CD4-positive, alpha-beta T cell (primary cell): ENCODE results near the gene SEL1L3. TPM values are rescaled to one million over a fixed set of nuclear protein-coding genes. Genes with fewer than 3 reads are reported as not detected.

Source experiments
- ATAC-seq: fragments of 200-7000 bp; cut with Tn5 transposase; one replicate; pipeline ENCODE4 v1.10.0; 2022; ENCODE audit warnings: mild to moderate bottlenecking; ENCODE audit not compliant: poor library complexity
- CTCF ChIA-PET: fragments of 350-600 bp; sonication (Branson Sonifier 250); formaldehyde crosslinking; loops from one replicate; lab custom pipeline; 2021; ENCODE audit warnings: antibody characterized with exemption, inconsistent platforms; lab: Charles Lee
- POLR2A ChIA-PET: fragments of 350-600 bp; sonication (Branson Sonifier 250); formaldehyde crosslinking; loops from one replicate; lab custom pipeline; 2021; ENCODE audit warnings: antibody characterized with exemption, inconsistent platforms; lab: Charles Lee
- DNase-seq, 14 experiments: peaks; one replicate each; pipeline ENCODE4 v3.0.0-alpha.2; 2013 to 2020; ENCODE audit warnings: mixed read lengths in 2 of 14
- H3K27ac ChIP-seq, 2 donors: one replicate each; pipeline versions ENCODE4 v1.5.1 to v1.7.0; 2013; ENCODE audit warnings: low read length in 2 of 2, low read depth in 1 of 2, mild to moderate bottlenecking in 1 of 2
- H3K27me3 ChIP-seq, 2 experiments: 1 replicate in 1 of 2; 2 replicates in 1 of 2; pipeline versions ENCODE4 v1.6.1 to v1.7.0; 2013; ENCODE audit warnings: low read length in 2 of 2, control low read depth in 1 of 2, mild to moderate bottlenecking in 1 of 2, moderate library complexity in 1 of 2; ENCODE audit not compliant: insufficient read depth in 2 of 2, control insufficient read depth in 1 of 2
- H3K36me3 ChIP-seq: one replicate; pipeline ENCODE4 v1.6.1; 2013; ENCODE audit warnings: low read length, control low read depth; ENCODE audit not compliant: insufficient read depth
- H3K4me1 ChIP-seq: one replicate; pipeline ENCODE4 v1.6.1; 2013; ENCODE audit warnings: low read length, control low read depth; ENCODE audit not compliant: insufficient read depth
- H3K4me3 ChIP-seq: one replicate; pipeline ENCODE4 v1.5.1; 2013; ENCODE audit warnings: mild to moderate bottlenecking, low read length, moderate library complexity
- H3K9me3 ChIP-seq, 2 experiments: 1 replicate in 1 of 2; 2 replicates in 1 of 2; pipeline versions ENCODE4 v1.6.1 to v1.7.0; 2013; ENCODE audit warnings: low read length in 2 of 2, mild to moderate bottlenecking in 2 of 2, control low read depth in 1 of 2, moderate library complexity in 1 of 2; ENCODE audit not compliant: control insufficient read depth in 1 of 2, insufficient read depth in 1 of 2
- H3K27ac Mint-ChIP-seq: one replicate; pipeline ENCODE4 v1.8.0; 2020; ENCODE audit warnings: mixed read lengths
- H3K27me3 Mint-ChIP-seq: one replicate; pipeline ENCODE4 v1.8.0; 2021; ENCODE audit warnings: mixed read lengths
- H3K36me3 Mint-ChIP-seq: one replicate; pipeline ENCODE4 v1.8.0; 2021; ENCODE audit warnings: low read depth, mixed read lengths
- H3K4me1 Mint-ChIP-seq: one replicate; pipeline ENCODE4 v1.8.0; 2021; ENCODE audit warnings: low read depth, mixed read lengths
- H3K4me3 Mint-ChIP-seq: one replicate; pipeline ENCODE4 v1.8.0; 2020; ENCODE audit warnings: mild to moderate bottlenecking, mixed read lengths
- H3K9me3 Mint-ChIP-seq: one replicate; pipeline ENCODE4 v1.8.0; 2020; ENCODE audit warnings: mixed read lengths
- intact Hi-C, 2 experiments: fragments of 100-400 bp; cut with DNase I in 1 of 2; cut with micrococcal nuclease in 1 of 2; formaldehyde crosslinking; loops; one replicate each; pipeline versions ENCODE4 v1.15.1 to v1.9.0; 2023 to 2025; cut with DNase I, micrococcal nuclease
- total RNA-seq, 174 experiments: library from RNA in 2 of 174; stranded (reverse) in 2 of 174; gene quantifications; one replicate each; pipeline ENCODE4 v1.2.3 and lab custom pipeline; 2021 to 2026
- TF ChIP-seq, protein P1 (sequence below): fragments of 200-600 bp; IDR thresholded peaks from one replicate; pipeline ENCODE4 v1.8.0; 2022; ENCODE audit warnings: antibody characterized with exemption, mild to moderate bottlenecking

The SEL1L3 gene
- total RNA-seq, 2 experiments from 2014 or later, result 34.9 to 36.5 TPM

DNA sequence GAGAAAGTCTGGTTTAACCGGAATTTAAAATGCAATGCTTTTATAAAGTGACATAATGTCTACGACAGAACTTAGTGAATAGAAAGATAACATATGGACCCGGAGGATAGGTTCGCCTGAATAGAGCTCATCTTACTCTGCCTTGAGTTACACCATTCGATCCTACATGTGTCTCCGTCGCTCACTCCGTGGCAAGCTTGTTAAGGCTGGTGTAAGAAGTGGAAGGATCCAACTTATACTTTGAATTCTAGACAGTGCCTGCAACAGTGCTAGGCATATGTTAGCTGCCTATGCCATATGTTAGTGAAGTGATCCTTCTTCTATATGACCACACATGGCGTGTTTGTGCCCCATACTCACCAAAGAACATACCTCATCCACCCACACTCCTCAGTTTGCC is 50.9 kb downstream of the SEL1L3 start:
- H3K27ac ChIP-seq, result no peak overlapping the region
- intact Hi-C loops, result no loop called here
- no peaks in the 10 kb centered on the region for H3K27me3 ChIP-seq
- no peak overlapping the region for H3K4me3 ChIP-seq
- Mint-ChIP-seq H3K9me3 (no peaks in the 10 kb centered on the region), H3K4me3 (no peak overlapping the region), H3K27me3 (no peaks in the 10 kb centered on the region), H3K27ac (no peak overlapping the region), H3K4me1 (no peaks in the 10 kb centered on the region), H3K36me3 (peaks cover 71% of the 10 kb centered on the region)
- H3K4me1 ChIP-seq, result no peaks in the 10 kb centered on the region
- ATAC-seq (no peak), DNase-seq (no peak)
- TF ChIP-seq, protein P1, sequence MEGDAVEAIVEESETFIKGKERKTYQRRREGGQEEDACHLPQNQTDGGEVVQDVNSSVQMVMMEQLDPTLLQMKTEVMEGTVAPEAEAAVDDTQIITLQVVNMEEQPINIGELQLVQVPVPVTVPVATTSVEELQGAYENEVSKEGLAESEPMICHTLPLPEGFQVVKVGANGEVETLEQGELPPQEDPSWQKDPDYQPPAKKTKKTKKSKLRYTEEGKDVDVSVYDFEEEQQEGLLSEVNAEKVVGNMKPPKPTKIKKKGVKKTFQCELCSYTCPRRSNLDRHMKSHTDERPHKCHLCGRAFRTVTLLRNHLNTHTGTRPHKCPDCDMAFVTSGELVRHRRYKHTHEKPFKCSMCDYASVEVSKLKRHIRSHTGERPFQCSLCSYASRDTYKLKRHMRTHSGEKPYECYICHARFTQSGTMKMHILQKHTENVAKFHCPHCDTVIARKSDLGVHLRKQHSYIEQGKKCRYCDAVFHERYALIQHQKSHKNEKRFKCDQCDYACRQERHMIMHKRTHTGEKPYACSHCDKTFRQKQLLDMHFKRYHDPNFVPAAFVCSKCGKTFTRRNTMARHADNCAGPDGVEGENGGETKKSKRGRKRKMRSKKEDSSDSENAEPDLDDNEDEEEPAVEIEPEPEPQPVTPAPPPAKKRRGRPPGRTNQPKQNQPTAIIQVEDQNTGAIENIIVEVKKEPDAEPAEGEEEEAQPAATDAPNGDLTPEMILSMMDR, result no peak
- CTCF ChIA-PET, result no interaction called here
- H3K9me3 ChIP-seq, result no peaks in the 10 kb centered on the region
- H3K36me3 ChIP-seq, result peaks cover 51% of the 10 kb centered on the region
- POLR2A ChIA-PET, result no interaction called here

DNA sequence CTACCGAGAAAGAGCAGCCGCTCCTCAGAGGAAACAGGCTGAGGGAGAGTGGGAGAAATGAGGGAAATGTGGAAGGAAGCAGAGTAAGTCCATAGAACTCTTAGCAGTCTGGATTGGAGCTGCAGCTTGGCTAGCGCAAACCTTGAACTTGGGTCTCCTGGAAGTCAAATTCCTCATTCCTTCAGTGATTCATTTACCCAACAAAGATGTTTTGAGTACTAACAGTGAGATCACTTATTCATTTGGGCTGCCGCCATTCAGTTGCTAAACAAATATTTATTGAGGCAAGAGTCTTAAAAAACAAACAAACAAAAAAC is 51.5 kb downstream of the SEL1L3 start:
- H3K4me3 Mint-ChIP-seq, result no peak overlapping the region
- POLR2A ChIA-PET, result no interaction called here
- no peak overlapping the region for H3K27ac ChIP-seq
- H3K4me1 ChIP-seq, result no peaks in the 10 kb centered on the region
- H3K4me3 ChIP-seq, result no peak overlapping the region
- no peaks in the 10 kb centered on the region for H3K4me1 Mint-ChIP-seq
- H3K36me3 ChIP-seq, result peaks cover 47% of the 10 kb centered on the region
- no peaks in the 10 kb centered on the region for H3K9me3 Mint-ChIP-seq
- no peak overlapping the region for H3K27ac Mint-ChIP-seq
- no peaks in the 10 kb centered on the region for H3K9me3 ChIP-seq
- intact Hi-C loops, result no loop called here
- TF ChIP-seq, protein P1, result no peak
- H3K36me3 Mint-ChIP-seq, result peaks cover 71% of the 10 kb centered on the region
- CTCF ChIA-PET, result no interaction called here
- H3K27me3 Mint-ChIP-seq, result no peaks in the 10 kb centered on the region
- no peak for ATAC-seq
- H3K27me3 ChIP-seq, result no peaks in the 10 kb centered on the region
- DNase-seq, result no peak

DNA sequence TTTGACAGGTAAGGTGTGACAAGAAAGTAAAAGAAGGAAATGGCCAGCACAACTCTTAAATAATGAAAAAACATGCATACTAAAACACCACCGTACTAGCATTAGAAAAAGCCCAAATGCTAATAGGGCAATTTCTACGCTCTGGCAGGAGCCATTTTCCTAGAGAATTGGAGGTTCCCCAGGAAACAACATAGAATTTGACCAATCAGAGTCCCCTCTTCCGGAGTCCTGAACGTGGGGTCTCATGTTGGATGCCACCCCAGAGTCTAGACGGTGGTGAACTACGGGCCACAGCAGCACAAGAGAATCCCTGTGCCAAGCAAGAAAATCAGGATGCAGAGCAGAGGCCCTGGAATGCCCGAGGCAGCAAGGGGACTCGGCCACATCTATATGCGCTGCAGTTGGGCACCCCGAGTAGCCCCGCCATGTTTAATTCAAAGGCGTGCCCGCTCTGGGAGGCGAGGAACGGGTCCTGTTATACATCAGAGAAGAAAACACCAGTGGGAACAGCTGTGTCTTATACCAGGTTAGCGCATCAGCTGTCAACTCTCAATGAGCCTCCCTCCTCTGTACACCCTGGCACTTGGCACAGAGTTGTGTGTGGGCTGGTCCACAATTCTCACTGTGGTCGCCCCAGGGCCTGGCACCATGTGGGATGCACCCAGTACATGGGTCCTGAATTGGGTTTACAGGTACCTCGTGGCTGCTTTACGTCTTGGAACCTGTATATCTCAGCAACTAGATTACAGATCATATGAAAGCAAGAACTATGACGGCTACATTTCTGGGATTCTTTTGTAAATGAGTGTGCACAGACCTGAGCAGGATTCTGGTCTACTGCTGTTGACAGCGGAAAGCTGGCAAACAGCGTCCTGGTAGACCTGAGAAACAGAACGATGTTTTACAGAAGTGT is 52.1 kb downstream of the SEL1L3 start:
- H3K4me3 ChIP-seq, result no peak overlapping the region
- CTCF ChIA-PET, result no interaction called here
- H3K36me3 Mint-ChIP-seq, result peaks cover 73% of the 10 kb centered on the region
- H3K27me3 Mint-ChIP-seq, result no peaks in the 10 kb centered on the region
- intact Hi-C loops, result no loop called here
- DNase-seq (no peak), ATAC-seq (no peak)
- TF ChIP-seq, protein P1, result no peak
- H3K4me1 ChIP-seq, result no peaks in the 10 kb centered on the region
- POLR2A ChIA-PET, result no interaction called here
- no peaks in the 10 kb centered on the region for H3K27me3 ChIP-seq
- no peaks in the 10 kb centered on the region for H3K9me3 ChIP-seq
- no peak overlapping the region for H3K27ac Mint-ChIP-seq
- H3K9me3 Mint-ChIP-seq, result no peaks in the 10 kb centered on the region
- H3K4me1 Mint-ChIP-seq, result no peaks in the 10 kb centered on the region
- peaks cover 43% of the 10 kb centered on the region for H3K36me3 ChIP-seq
- no peak overlapping the region for H3K27ac ChIP-seq
- no peak overlapping the region for H3K4me3 Mint-ChIP-seq
